Limb (tissue), 2 donors: ENCODE measurements around the gene UHRF2.
"Not testable (repeated sequence)": the region's sequence is repeated elsewhere in the genome, so short reads cannot be mapped to it uniquely, and the experiment has no call there.

Source experiments
- DNase-seq, 2 donors: peaks; one replicate each; pipeline ENCODE4 v3.0.0-alpha.2; 2016; ENCODE audit errors: extremely low spot score in 2 of 2

The UHRF2 gene

GRCh38 chr9:6426117-6426516 is 13.1 kb downstream of the UHRF2 start:
- peak in 1 of 2 donors; percentile 15 for DNase-seq

- DNase-seq, result no peak
Measured at GRCh38 chr9:6428940-6429889, 16.2 kb downstream of the UHRF2 start.

GRCh38 chr9:6431038-6431437 is 18.0 kb downstream of the UHRF2 start:
- DNase-seq, result no peak

- DNase-seq, result no peak
Measured at GRCh38 chr9:6433410-6433809, 20.4 kb downstream of the UHRF2 start.

GRCh38 chr9:6439051-6439703 is 26.2 kb downstream of the UHRF2 start:
- DNase-seq, result no peak

- DNase-seq, result no peak
Measured at GRCh38 chr9:6440405-6440804, 27.4 kb downstream of the UHRF2 start.

- no peak for DNase-seq
Measured at GRCh38 chr9:6441269-6441668, 28.3 kb downstream of the UHRF2 start.

- no peak for DNase-seq
Measured at GRCh38 chr9:6443661-6444060, 30.7 kb downstream of the UHRF2 start.

- DNase-seq, result no peak
Measured at GRCh38 chr9:6444128-6444527, 31.1 kb downstream of the UHRF2 start.

GRCh38 chr9:6449086-6449485 is 36.1 kb downstream of the UHRF2 start:
- no peak for DNase-seq

- no peak for DNase-seq
Measured at GRCh38 chr9:6449645-6450044, 36.6 kb downstream of the UHRF2 start.

- DNase-seq, result no peak
Measured at GRCh38 chr9:6450641-6451375, 37.8 kb downstream of the UHRF2 start.

GRCh38 chr9:6455292-6455691 is 42.3 kb downstream of the UHRF2 start:
- DNase-seq, result not testable (repeated sequence)

- DNase-seq, result not testable (repeated sequence)
Measured at GRCh38 chr9:6458704-6459103, 45.7 kb downstream of the UHRF2 start.

GRCh38 chr9:6459718-6460117 is 46.7 kb downstream of the UHRF2 start:
- no peak for DNase-seq

- DNase-seq, result no peak
Measured at GRCh38 chr9:6460189-6460768, 47.3 kb downstream of the UHRF2 start.

- no peak for DNase-seq
Measured at GRCh38 chr9:6461619-6462018, 48.6 kb downstream of the UHRF2 start.

- no peak for DNase-seq
Measured at GRCh38 chr9:6467006-6467625, 54.1 kb downstream of the UHRF2 start.

GRCh38 chr9:6471231-6471850 is 58.3 kb downstream of the UHRF2 start:
- no peak for DNase-seq

GRCh38 chr9:6473151-6473550 is 60.2 kb downstream of the UHRF2 start:
- DNase-seq, result no peak

GRCh38 chr9:6479959-6480358 is 67.0 kb downstream of the UHRF2 start:
- DNase-seq, result no peak
